SU-DHL-6 (cell line): Measurements from ENCODE around the gene MARK1.

ENCODE experiments used
- H2AFZ ChIP-seq: fragments of 200-600 bp; sonication (generic); 2 replicates; pipeline ENCODE4 v1.6.1; 2014; ENCODE audit warnings: low read depth, mild to moderate bottlenecking, moderate library complexity, mixed read lengths, antibody characterized with exemption, low read length; ENCODE audit not compliant: severe bottlenecking
- H3F3A ChIP-seq: fragments of 200-600 bp; shearing (Covaris generic); 2 replicates; pipeline ENCODE4 v1.6.0; 2016; ENCODE audit warnings: antibody characterized with exemption, mild to moderate bottlenecking; ENCODE audit not compliant: insufficient read depth
- H3K27ac ChIP-seq: fragments of 200-600 bp; sonication (generic); 2 replicates; pipeline ENCODE4 v1.5.1; 2016; ENCODE audit warnings: low read depth, mild to moderate bottlenecking, low read length, moderate library complexity, mixed read lengths
- H3K27me3 ChIP-seq: fragments of 200-600 bp; sonication (generic), shearing (Covaris generic); 2 replicates; pipeline ENCODE4 v1.6.0; 2014; ENCODE audit warnings: mild to moderate bottlenecking, low read length
- H3K36me3 ChIP-seq: fragments of 200-600 bp; sonication (generic); 2 replicates; pipeline ENCODE4 v1.6.1; 2014; ENCODE audit warnings: mild to moderate bottlenecking, low read length, mixed read lengths
- H3K4me2 ChIP-seq: fragments of 300-600, 200-600 bp; shearing (Covaris generic), sonication (generic); 2 replicates; pipeline ENCODE4 v1.6.0; 2014; ENCODE audit warnings: low read length, low read depth, mild to moderate bottlenecking; ENCODE audit not compliant: poor library complexity, severe bottlenecking
- H3K4me3 ChIP-seq: fragments of 200-600 bp; sonication (generic); 2 replicates; pipeline ENCODE4 v1.5.1; 2014; ENCODE audit warnings: antibody characterized with exemption, low read length, mild to moderate bottlenecking, mixed read lengths; ENCODE audit not compliant: insufficient read depth, poor library complexity, severe bottlenecking
- H3K79me2 ChIP-seq: fragments of 200-600 bp; sonication (generic); 2 replicates; pipeline ENCODE4 v1.6.1; 2014; ENCODE audit warnings: mild to moderate bottlenecking, low read length, moderate library complexity; ENCODE audit not compliant: insufficient read depth
- H3K9ac ChIP-seq: fragments of 200-600 bp; sonication (generic); 2 replicates; pipeline ENCODE4 v1.7.0; 2014; ENCODE audit warnings: mild to moderate bottlenecking, low read length
- H3K9me2 ChIP-seq: fragments of 200-600 bp; sonication (generic); replicated peaks from 2 replicates; pipeline ENCODE4 v1.6.1; 2014; ENCODE audit warnings: low read length; ENCODE audit not compliant: insufficient read depth
- H3K9me3 ChIP-seq: fragments of 200-600 bp; sonication (generic); 2 replicates; pipeline ENCODE4 v1.6.1; 2014; ENCODE audit warnings: low read length, mixed read lengths; ENCODE audit not compliant: insufficient read depth
- H4K20me1 ChIP-seq: fragments of 200-600 bp; sonication (generic); 2 replicates; pipeline ENCODE4 v1.6.1; 2014; ENCODE audit warnings: low read depth, mild to moderate bottlenecking, antibody characterized with exemption, low read length, moderate library complexity, mixed read lengths
- CTCF ChIP-seq: fragments of 200-600 bp; sonication (generic); IDR thresholded peaks from one replicate; pipeline ENCODE4 v1.5.1; 2017; ENCODE audit warnings: antibody characterized with exemption, mild to moderate bottlenecking, low read length, moderate library complexity; ENCODE audit not compliant: insufficient read depth, poor library complexity, severe bottlenecking
- EZH2phosphoT487 ChIP-seq: fragments of 200-600 bp; sonication (generic), shearing (Covaris generic); conservative IDR thresholded peaks from 2 replicates; pipeline ENCODE4 v1.6.1; 2018; ENCODE audit warnings: mild to moderate bottlenecking, antibody characterized with exemption, low read length, moderate library complexity, mixed read lengths

The MARK1 gene

GRCh38 chr1:220696863-220697231 is 168.9 kb downstream of the MARK1 start:
- H3K4me2 ChIP-seq = no peak overlapping the region

GRCh38 chr1:220697326-220697725 is 169.4 kb downstream of the MARK1 start:
- Histone ChIP-seq H2AFZ (no peak overlapping the region), H3K9me3 (no peaks in the 10 kb centered on the region), H3K9me2 (no peaks in the 10 kb centered on the region), H3K4me3 (no peak overlapping the region), H3K9ac (no peak overlapping the region), H3K4me2 (no peak overlapping the region), H3K27me3 (no peaks in the 10 kb centered on the region), H4K20me1 (no peaks in the 10 kb centered on the region), H3K36me3 (no peaks in the 10 kb centered on the region), H3F3A (no peaks in the 10 kb centered on the region), H3K79me2 (no peaks in the 10 kb centered on the region), H3K27ac (no peak overlapping the region)
- no peak for TF ChIP-seq EZH2phosphoT487
- no peak for TF ChIP-seq CTCF

More at GRCh38 chr1:220696863-220697231, 168.9 kb downstream of the MARK1 start:
- TF ChIP-seq CTCF (no peak), EZH2phosphoT487 (no peak)
- no peak overlapping the region for H2AFZ ChIP-seq
- H3K4me3 ChIP-seq = no peak overlapping the region
- H3K36me3 ChIP-seq = no peaks in the 10 kb centered on the region
- no peak overlapping the region for H3K27ac ChIP-seq
- H3K79me2 ChIP-seq = no peaks in the 10 kb centered on the region
- H3K9ac ChIP-seq = no peak overlapping the region
- H3K9me2 ChIP-seq = no peaks in the 10 kb centered on the region
- H3F3A ChIP-seq = no peaks in the 10 kb centered on the region
- no peaks in the 10 kb centered on the region for H3K9me3 ChIP-seq
- H3K27me3 ChIP-seq = no peaks in the 10 kb centered on the region
- no peaks in the 10 kb centered on the region for H4K20me1 ChIP-seq

DNA sequence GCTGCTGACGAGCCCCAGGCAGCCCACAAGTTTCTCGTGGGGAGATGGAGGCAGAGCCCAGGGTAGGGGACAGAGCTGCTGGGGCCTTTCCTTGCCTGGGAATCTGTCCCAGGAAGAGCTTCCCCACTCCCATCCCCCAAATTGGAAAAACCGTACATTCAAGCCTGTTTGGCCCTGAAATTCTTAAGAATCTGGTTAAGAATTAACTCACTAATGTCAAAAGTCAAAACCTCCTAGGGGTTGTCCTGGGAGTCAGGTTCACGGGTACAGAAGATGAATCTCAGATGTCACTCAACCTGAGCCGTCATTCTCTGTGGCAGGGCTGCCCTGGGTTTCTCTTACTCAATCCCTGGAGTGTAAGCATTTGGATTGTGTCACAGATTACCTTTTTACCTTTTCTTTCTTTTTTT is 170.7 kb downstream of the MARK1 start:
- Histone ChIP-seq H3K4me3 (no peak overlapping the region), H3F3A (no peaks in the 10 kb centered on the region), H3K9me2 (no peaks in the 10 kb centered on the region), H3K9me3 (no peaks in the 10 kb centered on the region), H2AFZ (no peak overlapping the region), H4K20me1 (no peaks in the 10 kb centered on the region), H3K9ac (no peak overlapping the region), H3K79me2 (no peaks in the 10 kb centered on the region), H3K27me3 (no peaks in the 10 kb centered on the region), H3K27ac (no peak overlapping the region), H3K4me2 (no peak overlapping the region), H3K36me3 (no peaks in the 10 kb centered on the region)
- TF ChIP-seq EZH2phosphoT487 (no peak), CTCF (no peak)

- no peaks in the 10 kb centered on the region for H3K27me3 ChIP-seq
- no peaks in the 10 kb centered on the region for H3K36me3 ChIP-seq
- no peaks in the 10 kb centered on the region for H4K20me1 ChIP-seq
- H3K9me2 ChIP-seq = no peaks in the 10 kb centered on the region
- no peak overlapping the region for H3K9ac ChIP-seq
- H3K4me2 ChIP-seq = no peak overlapping the region
- H3K4me3 ChIP-seq = no peak overlapping the region
- H3K79me2 ChIP-seq = no peaks in the 10 kb centered on the region
- H3K27ac ChIP-seq = no peak overlapping the region
- no peaks in the 10 kb centered on the region for H3K9me3 ChIP-seq
- no peaks in the 10 kb centered on the region for H3F3A ChIP-seq
- TF ChIP-seq EZH2phosphoT487 (no peak), CTCF (no peak)
- H2AFZ ChIP-seq = no peak overlapping the region
Measured at GRCh38 chr1:220699044-220699443, 171.1 kb downstream of the MARK1 start.
